ENCODE measurements around the gene ALOX15.
"Not testable (repeated sequence)": the region's sequence is repeated elsewhere in the genome, so short reads cannot be mapped to it uniquely, and the experiment has no call there.

Gene ALOX15

GRCh38 chr17:4610656-4611055 is 30.8 kb downstream of the ALOX15 start:
- no peak for DNase-seq

DNA sequence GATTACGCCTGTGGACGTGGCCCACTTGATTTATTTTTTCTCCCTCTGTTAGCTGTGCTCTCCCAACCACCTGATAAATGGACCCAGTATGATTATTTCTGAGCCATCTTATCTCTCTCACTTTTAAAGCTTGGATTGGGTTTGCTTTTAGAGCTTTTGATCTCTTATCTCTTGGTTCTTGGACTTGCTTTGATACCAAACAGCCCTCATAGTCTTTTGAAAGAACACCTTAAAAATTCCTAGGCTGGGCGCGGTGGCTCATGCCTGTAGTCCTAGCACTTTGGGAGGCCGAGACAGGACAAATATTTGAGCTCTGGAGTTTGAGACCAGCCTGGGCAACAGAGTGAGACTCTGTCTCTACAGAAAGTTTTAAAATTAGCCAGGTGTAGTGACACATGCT is 31.3 kb downstream of the ALOX15 start:
- DNase-seq = no peak

GRCh38 chr17:4609761-4610160 is 31.7 kb downstream of the ALOX15 start:
- DNase-seq = no peak

DNA sequence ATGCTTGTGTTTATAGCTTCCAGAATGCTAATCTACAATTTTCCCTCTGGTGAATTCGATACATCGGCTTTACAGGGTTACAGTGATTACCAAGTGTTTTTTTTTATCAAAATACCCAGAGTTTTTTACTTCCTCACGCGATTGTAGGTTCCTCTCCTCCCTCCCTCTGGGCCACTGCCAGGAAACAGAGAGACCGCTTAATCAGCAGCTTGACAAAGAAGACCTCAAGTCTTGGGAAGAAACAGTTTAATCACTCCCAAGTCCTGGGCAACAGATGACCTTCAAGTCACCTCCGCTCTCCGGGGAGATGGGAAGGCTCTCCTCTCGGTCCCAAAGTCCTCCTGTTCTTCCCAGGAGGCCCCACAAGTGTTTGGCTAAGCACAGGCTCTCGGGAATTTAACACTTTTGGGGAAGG is 33.7 kb downstream of the ALOX15 start:
- DNase-seq = no peak

GRCh38 chr17:4607261-4607741 is 34.2 kb downstream of the ALOX15 start:
- no peak for DNase-seq

- DNase-seq = no peak
Measured at GRCh38 chr17:4605826-4606225, 35.7 kb downstream of the ALOX15 start.

GRCh38 chr17:4604736-4605135 is 36.7 kb downstream of the ALOX15 start:
- not testable (repeated sequence) for DNase-seq

- no peak for DNase-seq
Measured at GRCh38 chr17:4604111-4604644, 37.3 kb downstream of the ALOX15 start.

DNA sequence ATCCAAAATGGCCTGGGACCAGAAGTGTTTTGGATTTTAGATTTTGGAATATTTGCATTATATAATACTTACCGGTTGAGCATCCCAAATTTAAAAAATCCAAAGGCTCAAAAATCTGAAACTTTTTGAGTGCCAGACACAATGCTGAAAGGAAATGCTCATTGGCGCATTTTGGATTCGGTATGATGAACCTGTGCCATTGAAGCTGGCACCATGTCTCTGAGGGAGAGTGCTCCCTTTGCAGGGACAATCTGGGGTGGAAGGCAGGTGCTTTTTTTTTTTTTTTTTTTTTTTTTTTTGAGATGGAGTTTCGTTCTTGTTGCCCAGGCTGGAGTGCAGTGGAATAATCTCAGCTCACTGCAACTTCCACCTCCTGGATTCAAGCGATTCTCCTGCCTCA is 39.4 kb downstream of the ALOX15 start:
- no peak for DNase-seq

DNA sequence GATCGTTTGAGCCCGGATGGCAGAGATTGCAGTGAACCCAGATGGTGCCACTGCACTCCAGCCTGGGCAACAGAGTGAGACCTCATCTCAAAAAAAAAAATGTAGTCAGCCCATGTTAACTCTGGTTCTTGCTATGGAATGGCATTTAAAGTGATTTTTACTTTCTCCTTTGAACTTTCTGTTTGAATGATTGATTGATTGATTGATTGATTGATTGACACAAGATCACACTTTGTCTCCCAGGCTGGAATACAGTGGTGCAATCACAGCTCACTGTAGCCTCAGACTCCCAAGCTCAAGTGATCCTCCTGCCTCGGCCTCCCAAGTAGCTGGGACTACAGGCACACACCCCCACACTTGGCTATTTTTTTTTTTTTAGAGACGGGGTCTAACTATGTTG is 40.2 kb downstream of the ALOX15 start:
- DNase-seq = no peak

DNA sequence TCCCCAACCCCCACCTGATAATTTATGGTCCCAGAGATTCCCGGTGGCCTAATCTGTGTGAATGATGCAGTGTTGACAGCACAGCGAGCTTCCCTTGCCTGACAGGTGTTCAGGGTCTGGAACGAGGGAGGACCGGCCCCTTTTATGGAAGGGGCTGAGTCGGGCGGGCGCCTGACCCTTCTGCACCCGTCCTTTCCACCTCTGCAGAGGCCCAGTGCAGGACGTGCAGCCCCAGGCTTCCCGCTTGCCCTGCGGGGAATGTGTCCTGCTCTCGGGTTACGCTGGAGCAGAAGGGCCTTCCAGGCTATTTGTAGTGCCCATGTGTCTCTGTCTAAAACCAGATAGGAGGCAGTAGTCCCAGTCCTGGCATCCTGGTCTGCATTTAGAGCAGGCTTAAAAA is 40.9 kb downstream of the ALOX15 start:
- no peak for DNase-seq

- DNase-seq = no peak
Measured at GRCh38 chr17:4599505-4600281, 41.8 kb downstream of the ALOX15 start.

GRCh38 chr17:4598776-4599504 is 42.5 kb downstream of the ALOX15 start:
- no peak for DNase-seq

DNA sequence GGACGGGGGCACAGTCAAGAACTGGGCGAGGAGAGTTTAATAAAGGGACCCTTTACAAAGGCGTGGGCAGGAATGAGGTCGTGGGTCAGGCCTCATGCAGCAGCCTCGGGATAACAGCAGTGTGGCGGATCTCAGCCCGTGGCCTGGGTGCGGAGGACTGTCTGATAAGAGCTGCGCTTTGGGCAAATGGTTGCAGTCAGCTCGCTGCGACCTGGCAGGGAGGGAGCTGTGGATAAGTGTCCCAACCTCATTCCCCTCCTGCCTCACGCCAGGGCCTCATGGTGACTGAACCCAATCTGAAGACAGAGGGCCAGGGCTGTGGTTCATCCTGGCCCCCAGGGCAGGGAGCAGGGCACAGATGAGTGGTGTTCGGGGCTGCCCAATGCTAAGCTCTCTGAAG is 43.5 kb downstream of the ALOX15 start:
- no peak for DNase-seq

GRCh38 chr17:4596636-4597380 is 44.7 kb downstream of the ALOX15 start:
- no peak for DNase-seq

- not testable (repeated sequence) for DNase-seq
Measured at GRCh38 chr17:4595685-4596342, 45.7 kb downstream of the ALOX15 start.

GRCh38 chr17:4594931-4595684 is 46.4 kb downstream of the ALOX15 start:
- peak; percentile 35 for DNase-seq

GRCh38 chr17:4594406-4594805 is 47.1 kb downstream of the ALOX15 start:
- no peak for DNase-seq

DNA sequence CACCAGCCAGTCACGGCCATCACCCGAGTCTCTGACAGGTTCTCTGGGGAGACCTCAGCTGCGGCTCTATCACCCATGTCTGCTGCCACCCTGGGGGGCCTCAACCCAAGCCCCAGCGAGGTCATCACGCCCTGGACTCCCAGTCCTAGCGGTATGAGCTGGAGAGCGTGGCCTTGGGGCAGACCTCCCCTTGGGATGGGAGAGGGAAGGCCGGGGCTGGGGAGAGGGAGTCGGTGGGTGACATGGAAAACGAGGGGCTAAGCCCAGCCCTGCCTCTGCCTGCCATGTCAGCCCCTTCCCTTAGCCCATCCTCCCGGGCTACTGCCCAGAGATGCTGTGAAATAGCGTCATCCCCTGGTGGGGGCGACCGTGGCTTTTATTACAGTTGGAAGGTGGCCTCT is 48.5 kb downstream of the ALOX15 start:
- no peak for DNase-seq

GRCh38 chr17:4592240-4593005 is 49.1 kb downstream of the ALOX15 start:
- DNase-seq = no peak

DNA sequence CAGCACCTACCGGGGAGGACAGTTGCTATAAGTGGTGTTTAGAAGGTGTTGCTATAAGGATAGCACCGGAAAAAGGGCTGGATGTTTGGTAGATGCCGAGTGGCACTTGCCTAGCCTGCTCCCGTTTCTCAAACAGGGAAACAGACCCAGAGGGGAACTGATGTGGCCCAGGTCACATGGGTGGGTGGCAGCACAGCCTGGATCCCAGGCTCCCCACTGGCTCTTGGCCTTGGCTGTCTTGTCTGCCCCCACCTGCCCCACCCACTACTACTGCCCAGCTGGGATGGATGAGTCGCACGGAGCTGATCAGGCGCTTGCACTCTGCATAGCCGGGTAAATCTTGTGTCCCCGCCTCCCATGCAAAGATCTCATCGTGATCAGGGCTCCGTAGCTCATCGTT is 49.9 kb downstream of the ALOX15 start:
- DNase-seq = no peak
